A549 (cell line): ENCODE data around the gene PHF1.

Experiments used
- EP300 ChIP-seq, 2 experiments: fragments of >200 bp; sonication (Bioruptor Twin); formaldehyde crosslinking; IDR thresholded peaks; 2 replicates in 1 of 2; 3 replicates in 1 of 2; pipeline ENCODE4 v1.6.1; 2016 to 2017
- MAZ ChIP-seq: fragments of 150-350 bp; IDR thresholded peaks from 2 replicates; pipeline ENCODE4 v1.6.1; 2014; ENCODE audit warnings: antibody characterized with exemption, low read depth, low read length, borderline replicate concordance
- TF ChIP-seq, protein P1 (sequence below): fragments of 200-600 bp; sonication (generic); IDR thresholded peaks from 2 replicates; pipeline ENCODE4 v1.6.1; 2016; ENCODE audit warnings: antibody characterized with exemption, mild to moderate bottlenecking, moderate library complexity

GRCh38 chr6:33430334-33430733 is 19.5 kb downstream of the PHF1 start:
- no peak for TF ChIP-seq EP300 (IDR thresholded peaks at IDR 0.05)
- TF ChIP-seq MAZ: no peak
- TF ChIP-seq, protein P1, sequence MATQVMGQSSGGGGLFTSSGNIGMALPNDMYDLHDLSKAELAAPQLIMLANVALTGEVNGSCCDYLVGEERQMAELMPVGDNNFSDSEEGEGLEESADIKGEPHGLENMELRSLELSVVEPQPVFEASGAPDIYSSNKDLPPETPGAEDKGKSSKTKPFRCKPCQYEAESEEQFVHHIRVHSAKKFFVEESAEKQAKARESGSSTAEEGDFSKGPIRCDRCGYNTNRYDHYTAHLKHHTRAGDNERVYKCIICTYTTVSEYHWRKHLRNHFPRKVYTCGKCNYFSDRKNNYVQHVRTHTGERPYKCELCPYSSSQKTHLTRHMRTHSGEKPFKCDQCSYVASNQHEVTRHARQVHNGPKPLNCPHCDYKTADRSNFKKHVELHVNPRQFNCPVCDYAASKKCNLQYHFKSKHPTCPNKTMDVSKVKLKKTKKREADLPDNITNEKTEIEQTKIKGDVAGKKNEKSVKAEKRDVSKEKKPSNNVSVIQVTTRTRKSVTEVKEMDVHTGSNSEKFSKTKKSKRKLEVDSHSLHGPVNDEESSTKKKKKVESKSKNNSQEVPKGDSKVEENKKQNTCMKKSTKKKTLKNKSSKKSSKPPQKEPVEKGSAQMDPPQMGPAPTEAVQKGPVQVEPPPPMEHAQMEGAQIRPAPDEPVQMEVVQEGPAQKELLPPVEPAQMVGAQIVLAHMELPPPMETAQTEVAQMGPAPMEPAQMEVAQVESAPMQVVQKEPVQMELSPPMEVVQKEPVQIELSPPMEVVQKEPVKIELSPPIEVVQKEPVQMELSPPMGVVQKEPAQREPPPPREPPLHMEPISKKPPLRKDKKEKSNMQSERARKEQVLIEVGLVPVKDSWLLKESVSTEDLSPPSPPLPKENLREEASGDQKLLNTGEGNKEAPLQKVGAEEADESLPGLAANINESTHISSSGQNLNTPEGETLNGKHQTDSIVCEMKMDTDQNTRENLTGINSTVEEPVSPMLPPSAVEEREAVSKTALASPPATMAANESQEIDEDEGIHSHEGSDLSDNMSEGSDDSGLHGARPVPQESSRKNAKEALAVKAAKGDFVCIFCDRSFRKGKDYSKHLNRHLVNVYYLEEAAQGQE: no peak
